MCF 10A (cell line): ENCODE data around the gene ATP6V0A1. TPM values are rescaled to one million over a fixed set of nuclear protein-coding genes. Genes with fewer than 3 reads are reported as not detected.
A peak's percentile ranks its signal among the peaks of the same experiment; 100 is the strongest.

Experiments used
- BruUV-seq: library from RNA; stranded (reverse); fragments of 400-500 nt; replicated peaks from 2 replicates; lab custom pipeline; 2021; lab: Mats Ljungman, UMichigan
- CTCF ChIA-PET: fragments of 300-600 bp; sonication (Branson Sonifier 250); formaldehyde crosslinking; extraction: SDS; loops from one replicate; lab custom pipeline; 2021; ENCODE audit warnings: antibody characterized with exemption, inconsistent platforms; lab: Yijun Ruan, JAX
- POLR2A ChIA-PET: fragments of 300-600, 350-650 bp; sonication (Branson Sonifier 250); formaldehyde crosslinking; extraction: SDS; loops from one replicate; lab custom pipeline; 2020; ENCODE audit warnings: antibody characterized with exemption, inconsistent platforms; lab: Yijun Ruan, JAX
- DNase-seq: peaks from one replicate; pipeline ENCODE4 v3.0.0-alpha.2; 2018; ENCODE audit not compliant: unreplicated experiment
- H3K27ac Mint-ChIP-seq: one replicate; pipeline ENCODE4 v1.8.0; 2022; ENCODE audit warnings: mild to moderate bottlenecking, low read depth, mixed read lengths; ENCODE audit not compliant: unreplicated experiment
- H3K27me3 Mint-ChIP-seq: one replicate; pipeline ENCODE4 v1.8.0; 2022; ENCODE audit warnings: mixed read lengths; ENCODE audit not compliant: insufficient read depth, unreplicated experiment
- H3K36me3 Mint-ChIP-seq: one replicate; pipeline ENCODE4 v1.8.0; 2022; ENCODE audit warnings: mild to moderate bottlenecking, moderate library complexity, mixed read lengths; ENCODE audit not compliant: insufficient read depth, unreplicated experiment
- H3K4me1 Mint-ChIP-seq: one replicate; pipeline ENCODE4 v1.8.0; 2022; ENCODE audit warnings: mixed read lengths; ENCODE audit not compliant: insufficient read depth, unreplicated experiment
- H3K4me3 Mint-ChIP-seq: one replicate; pipeline ENCODE4 v1.8.0; 2022; ENCODE audit warnings: mild to moderate bottlenecking, moderate library complexity, mixed read lengths; ENCODE audit not compliant: unreplicated experiment
- H3K9me3 Mint-ChIP-seq: one replicate; pipeline ENCODE4 v1.8.0; 2022; ENCODE audit warnings: mixed read lengths; ENCODE audit not compliant: unreplicated experiment
- intact Hi-C: fragments of 100-400 bp; cut with micrococcal nuclease; formaldehyde crosslinking; loops from 2 replicates; pipeline ENCODE4 v1.14.1; 2022
- total RNA-seq: library from RNA; stranded (reverse); gene quantifications from 2 replicates; pipeline ENCODE4 v1.2.3, GENCODE V29; 2022
- TF ChIP-seq, protein P1 (sequence below): fragments of 200-600 bp; IDR thresholded peaks from one replicate; pipeline ENCODE4 v1.8.0; 2022; ENCODE audit warnings: antibody characterized with exemption, mild to moderate bottlenecking; ENCODE audit not compliant: unreplicated experiment

ATP6V0A1 gene
- total RNA-seq, 1 experiment from 2014 or later: 56.0 TPM

GRCh38 chr17:42553161-42553818 lies 94.6 kb downstream of the ATP6V0A1 start:
- peak; percentile 60 for DNase-seq
- Mint-ChIP-seq H3K27ac (peak overlapping the region; percentile 89), H3K36me3 (peaks cover 6% of the 10 kb centered on the region), H3K27me3 (no peaks in the 10 kb centered on the region), H3K9me3 (no peaks in the 10 kb centered on the region), H3K4me1 (peaks cover 6% of the 10 kb centered on the region), H3K4me3 (peak overlapping the region; percentile 91)
- intact Hi-C loops: no loop called here
- POLR2A ChIA-PET: interaction anchor here (0.6 to 3.1 kb wide), 17 partner anchors 9 to 530 kb away, joined by 3 to 38 read pairs (median 5); partner anchors contain the start of genes BECN1, CAVIN1, CNTD1 and COA3
- CTCF ChIA-PET: interaction anchor here (0.5 to 1.4 kb wide), 7 partner anchors 11 to 862 kb away, joined by 3 to 5 read pairs (median 3); no protein-coding TSS in a partner anchor
- no TSS peak for BruUV-seq
- TF ChIP-seq, protein P1, sequence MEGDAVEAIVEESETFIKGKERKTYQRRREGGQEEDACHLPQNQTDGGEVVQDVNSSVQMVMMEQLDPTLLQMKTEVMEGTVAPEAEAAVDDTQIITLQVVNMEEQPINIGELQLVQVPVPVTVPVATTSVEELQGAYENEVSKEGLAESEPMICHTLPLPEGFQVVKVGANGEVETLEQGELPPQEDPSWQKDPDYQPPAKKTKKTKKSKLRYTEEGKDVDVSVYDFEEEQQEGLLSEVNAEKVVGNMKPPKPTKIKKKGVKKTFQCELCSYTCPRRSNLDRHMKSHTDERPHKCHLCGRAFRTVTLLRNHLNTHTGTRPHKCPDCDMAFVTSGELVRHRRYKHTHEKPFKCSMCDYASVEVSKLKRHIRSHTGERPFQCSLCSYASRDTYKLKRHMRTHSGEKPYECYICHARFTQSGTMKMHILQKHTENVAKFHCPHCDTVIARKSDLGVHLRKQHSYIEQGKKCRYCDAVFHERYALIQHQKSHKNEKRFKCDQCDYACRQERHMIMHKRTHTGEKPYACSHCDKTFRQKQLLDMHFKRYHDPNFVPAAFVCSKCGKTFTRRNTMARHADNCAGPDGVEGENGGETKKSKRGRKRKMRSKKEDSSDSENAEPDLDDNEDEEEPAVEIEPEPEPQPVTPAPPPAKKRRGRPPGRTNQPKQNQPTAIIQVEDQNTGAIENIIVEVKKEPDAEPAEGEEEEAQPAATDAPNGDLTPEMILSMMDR: no peak

GRCh38 chr17:42553866-42554249 lies 95.2 kb downstream of the ATP6V0A1 start:
- POLR2A ChIA-PET: interaction anchor here (0.6 to 3.1 kb wide), 25 partner anchors 9 to 530 kb away, joined by 3 to 38 read pairs (median 5); partner anchors contain the start of genes BECN1, CAVIN1, CNTD1 and COA3
- DNase-seq: peak; percentile 73
- intact Hi-C loops: no loop called here
- H3K4me1 Mint-ChIP-seq: peaks cover 6% of the 10 kb centered on the region
- peaks cover 6% of the 10 kb centered on the region for H3K36me3 Mint-ChIP-seq
- H3K9me3 Mint-ChIP-seq: no peaks in the 10 kb centered on the region
- H3K27ac Mint-ChIP-seq: peak overlapping the region; percentile 89
- peak overlapping the region; percentile 91 for H3K4me3 Mint-ChIP-seq
- CTCF ChIA-PET: interaction anchor here (0.5 to 1.4 kb wide), 5 partner anchors 11 to 409 kb away, joined by 3 to 5 read pairs (median 4); no protein-coding TSS in a partner anchor
- no TSS peak for BruUV-seq
- H3K27me3 Mint-ChIP-seq: no peaks in the 10 kb centered on the region
- TF ChIP-seq, protein P1: peak; percentile 23

DNA sequence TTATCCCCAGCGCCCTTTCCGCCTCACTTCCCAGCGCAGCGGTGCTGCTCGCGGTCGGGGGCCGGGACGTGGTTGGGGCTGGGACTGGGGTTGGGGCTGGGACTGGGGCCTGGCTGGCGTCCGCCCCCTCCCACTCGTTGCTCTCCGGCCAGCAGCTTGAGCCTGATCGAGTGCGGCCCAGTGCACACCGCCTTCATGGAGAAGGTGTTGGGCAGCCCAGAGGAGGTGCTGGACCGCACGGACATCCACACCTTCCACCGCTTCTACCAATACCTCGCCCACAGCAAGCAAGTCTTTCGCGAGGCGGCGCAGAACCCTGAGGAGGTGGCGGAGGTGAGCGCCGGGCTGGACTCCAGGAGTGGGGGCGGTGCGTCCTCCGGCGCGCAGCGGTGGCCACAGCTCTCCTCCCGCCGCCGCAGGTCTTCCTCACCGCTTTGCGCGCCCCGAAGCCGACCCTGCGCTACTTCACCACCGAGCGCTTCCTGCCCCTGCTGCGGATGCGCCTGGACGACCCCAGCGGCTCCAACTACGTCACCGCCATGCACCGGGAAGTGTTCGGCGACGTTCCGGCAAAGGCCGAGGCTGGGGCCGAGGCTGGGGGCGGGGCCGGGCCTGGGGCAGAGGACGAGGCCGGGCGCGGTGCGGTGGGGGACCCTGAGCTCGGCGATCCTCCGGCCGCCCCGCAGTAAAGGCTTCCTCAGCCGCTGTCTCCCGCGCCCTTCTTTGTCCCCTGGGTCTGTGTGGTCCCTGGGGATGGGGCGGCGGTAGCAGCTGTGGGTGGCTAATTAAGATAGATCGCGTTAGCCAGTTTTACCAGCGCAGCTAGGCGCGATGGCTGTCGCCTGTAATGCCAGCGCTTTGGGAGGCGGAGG lies 95.8 kb downstream of the ATP6V0A1 start:
- POLR2A ChIA-PET: interaction anchor here (0.6 to 3.1 kb wide), 28 partner anchors 9 to 587 kb away, joined by 3 to 38 read pairs (median 5); partner anchors contain the start of genes BECN1, CAVIN1, CNTD1 and COA3
- DNase-seq: peak; percentile 66

More for the DNA sequence above, 95.8 kb downstream of the ATP6V0A1 start:
- TF ChIP-seq, protein P1: no peak
- Mint-ChIP-seq H3K27me3 (no peaks in the 10 kb centered on the region), H3K4me3 (peak overlapping the region; percentile 91), H3K36me3 (peaks cover 6% of the 10 kb centered on the region), H3K9me3 (no peaks in the 10 kb centered on the region), H3K27ac (peak overlapping the region; percentile 89), H3K4me1 (peaks cover 7% of the 10 kb centered on the region)
- TSS peak; percentile 64 for BruUV-seq
- CTCF ChIA-PET: interaction anchor here (0.5 to 1.4 kb wide), 6 partner anchors 10 to 110 kb away, joined by 3 to 5 read pairs (median 4); no protein-coding TSS in a partner anchor
- intact Hi-C loops: no loop called here
